HFFc6 (cell line): ENCODE results near the gene YIF1B. TPM values are rescaled to one million over a fixed set of nuclear protein-coding genes. Genes with fewer than 3 reads are reported as not detected.

ENCODE experiments used
- DNase-seq: peaks from one replicate; pipeline ENCODE4 v3.0.0-alpha.2; 2018
- H3K27ac Mint-ChIP-seq: 2 replicates; pipeline ENCODE4 v1.8.0; 2020; ENCODE audit warnings: mild to moderate bottlenecking, mixed read lengths
- H3K27me3 Mint-ChIP-seq: 2 replicates; pipeline ENCODE4 v1.8.0; 2021; ENCODE audit warnings: mild to moderate bottlenecking, moderate library complexity, mixed read lengths; ENCODE audit not compliant: insufficient read depth
- H3K36me3 Mint-ChIP-seq: 2 replicates; pipeline ENCODE4 v1.8.0; 2021; ENCODE audit warnings: low read depth, mixed read lengths
- H3K4me1 Mint-ChIP-seq: 2 replicates; pipeline ENCODE4 v1.8.0; 2020; ENCODE audit warnings: low read depth, mixed read lengths
- H3K4me3 Mint-ChIP-seq: 2 replicates; pipeline ENCODE4 v1.8.0; 2020; ENCODE audit warnings: mild to moderate bottlenecking, moderate library complexity, mixed read lengths
- H3K9me3 Mint-ChIP-seq: 2 replicates; pipeline ENCODE4 v1.8.0; 2020; ENCODE audit warnings: mild to moderate bottlenecking, mixed read lengths
- CTCF ChIP-seq: fragments of 200-600 bp; sonication (generic); IDR thresholded peaks from 2 replicates; pipeline ENCODE4 v1.5.0; 2021; ENCODE audit warnings: antibody characterized with exemption, mild to moderate bottlenecking
- total RNA-seq, 6 experiments: library from RNA; stranded (reverse); fragmentation: NEBNext Ultra II Directional; extraction: Animal tissue kit (Norgen Biotek cat#: 25700); gene quantifications; 2 replicates in 1 of 6; 3 replicates in 5 of 6; pipeline ENCODE4 v1.2.3, GENCODE V29; 2021

Gene YIF1B
- total RNA-seq, 6 experiments from 2014 or later, result 80.8 to 98.5 (median 86.6) TPM

- Mint-ChIP-seq H3K9me3 (no peaks in the 10 kb centered on the region), H3K27me3 (peaks cover 2% of the 10 kb centered on the region; the same call in 1 of the 2 replicates), H3K4me3 (no peak overlapping the region), H3K27ac (no peak overlapping the region), H3K4me1 (peaks cover 14% of the 10 kb centered on the region), H3K36me3 (no peaks in the 10 kb centered on the region)
- no peak for TF ChIP-seq CTCF
- DNase-seq, result no peak
Observed at GRCh38 chr19:38284422-38284821, 31.3 kb downstream of the YIF1B start.

- no peak for TF ChIP-seq CTCF
- no peaks in the 10 kb centered on the region for H3K36me3 Mint-ChIP-seq
- H3K9me3 Mint-ChIP-seq, result no peaks in the 10 kb centered on the region
- no peaks in the 10 kb centered on the region for H3K27me3 Mint-ChIP-seq
- H3K4me3 Mint-ChIP-seq, result no peak overlapping the region
- DNase-seq, result no peak
- peaks cover 20% of the 10 kb centered on the region for H3K4me1 Mint-ChIP-seq
- H3K27ac Mint-ChIP-seq, result no peak overlapping the region
Observed at GRCh38 chr19:38283271-38283670, 32.5 kb downstream of the YIF1B start.

- no peaks in the 10 kb centered on the region for H3K36me3 Mint-ChIP-seq
- H3K27ac Mint-ChIP-seq, result no peak overlapping the region
Observed at GRCh38 chr19:38281811-38282566, 33.8 kb downstream of the YIF1B start.

GRCh38 chr19:38280030-38280921 is 35.5 kb downstream of the YIF1B start:
- no peaks in the 10 kb centered on the region for H3K27me3 Mint-ChIP-seq
- H3K4me1 Mint-ChIP-seq, result peaks cover 24% of the 10 kb centered on the region
- no peak overlapping the region for H3K4me3 Mint-ChIP-seq
- DNase-seq, result no peak
- H3K36me3 Mint-ChIP-seq, result no peaks in the 10 kb centered on the region
- no peak for TF ChIP-seq CTCF
- H3K9me3 Mint-ChIP-seq, result no peaks in the 10 kb centered on the region
- H3K27ac Mint-ChIP-seq, result no peak overlapping the region

More at GRCh38 chr19:38281811-38282566, 33.8 kb downstream of the YIF1B start:
- H3K27me3 Mint-ChIP-seq, result no peaks in the 10 kb centered on the region
- no peak for DNase-seq
- H3K4me3 Mint-ChIP-seq, result no peak overlapping the region
- no peaks in the 10 kb centered on the region for H3K9me3 Mint-ChIP-seq
- no peak for TF ChIP-seq CTCF
- H3K4me1 Mint-ChIP-seq, result peaks cover 33% of the 10 kb centered on the region

GRCh38 chr19:38278751-38279150 is 37.0 kb downstream of the YIF1B start:
- no peaks in the 10 kb centered on the region for H3K36me3 Mint-ChIP-seq
- no peak for DNase-seq
- H3K4me3 Mint-ChIP-seq, result no peak overlapping the region
- no peak for TF ChIP-seq CTCF
- peak overlapping the region; percentile 80; the same call in 1 of the 2 replicates for H3K27ac Mint-ChIP-seq
- H3K4me1 Mint-ChIP-seq, result peaks cover 22% of the 10 kb centered on the region
- no peaks in the 10 kb centered on the region for H3K27me3 Mint-ChIP-seq
- H3K9me3 Mint-ChIP-seq, result no peaks in the 10 kb centered on the region
